Islet precursor cell (in vitro differentiated cells): ENCODE results near the gene ROR2.

ENCODE experiments used
- DNase-seq: peaks from one replicate; pipeline ENCODE4 v3.0.0-alpha.2; 2018

Gene ROR2

DNA sequence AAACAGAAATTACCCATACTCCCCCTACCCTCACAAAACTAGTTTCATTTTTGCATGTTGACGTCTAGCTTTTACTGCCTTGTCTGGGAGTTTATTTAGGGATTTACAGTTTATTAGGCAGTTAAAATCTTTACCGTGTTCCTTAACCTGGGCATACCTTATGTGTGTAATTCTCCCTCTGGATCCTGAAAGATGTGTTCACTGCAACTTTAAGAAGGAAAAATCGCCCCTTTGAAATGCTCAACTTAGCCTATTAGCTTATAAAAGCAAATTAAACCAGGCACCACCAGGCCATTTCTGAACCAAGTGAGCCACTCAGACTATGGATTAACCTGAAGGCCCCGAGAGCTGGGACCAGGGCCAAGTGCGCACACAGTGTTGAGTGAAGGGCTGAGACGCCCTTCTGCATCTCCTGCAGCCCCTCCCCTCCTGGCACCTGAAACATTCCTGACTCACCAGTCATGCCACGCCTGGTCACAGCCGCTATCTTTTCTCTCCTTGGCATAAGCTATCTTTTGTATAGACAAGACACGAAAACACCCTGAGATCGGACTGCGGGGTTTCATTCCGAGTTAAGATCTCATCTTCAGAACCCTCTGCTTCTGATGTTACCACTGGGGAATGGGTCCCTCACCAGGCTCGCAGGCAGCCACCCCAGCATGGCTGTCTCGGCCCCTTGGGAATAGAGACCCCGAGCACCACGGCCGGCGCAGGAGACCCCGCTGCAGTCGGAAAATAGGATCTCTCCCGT lies 111.9 kb downstream of the ROR2 start:
- DNase-seq = peak; percentile 55

DNA sequence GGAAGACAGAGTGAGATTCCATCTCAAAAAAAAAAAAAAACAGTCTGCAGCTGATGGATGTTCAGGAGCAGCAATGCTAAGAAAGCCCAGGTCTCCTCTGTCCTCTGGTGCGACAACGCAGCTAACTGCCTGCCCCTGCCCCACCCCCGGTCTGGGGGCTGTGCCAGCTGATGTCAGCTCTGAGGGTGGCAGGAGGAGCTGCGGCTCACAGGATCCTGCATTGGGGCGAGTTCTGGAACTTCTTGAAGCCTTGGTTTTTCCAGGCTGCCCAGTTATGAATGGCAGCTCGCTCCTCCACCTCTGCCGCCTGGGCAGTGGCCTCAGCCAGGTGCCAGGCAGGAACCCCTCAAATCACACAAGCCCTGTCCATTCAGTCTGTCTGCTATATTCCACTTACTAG lies 113.5 kb downstream of the ROR2 start:
- peak; percentile 43 for DNase-seq

DNA sequence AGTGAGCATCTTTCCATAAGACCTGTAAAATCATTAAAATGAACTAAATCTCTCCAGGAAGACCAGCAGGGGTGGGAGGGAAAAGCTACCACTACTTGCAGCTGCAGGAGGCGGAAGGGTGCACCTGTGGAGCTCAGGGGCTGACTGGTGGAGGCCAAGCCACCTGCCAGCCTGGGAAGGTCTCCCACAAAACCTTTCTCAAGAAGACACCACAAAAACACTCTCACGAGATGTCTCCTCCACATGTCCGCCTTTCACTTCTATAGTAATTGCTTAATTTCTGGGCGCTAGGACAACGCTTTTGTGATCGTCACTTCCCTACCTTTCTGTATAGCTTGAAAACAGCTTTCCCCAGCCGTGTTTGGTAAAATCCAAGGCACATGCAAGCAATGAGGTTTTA lies 114.4 kb downstream of the ROR2 start:
- no peak for DNase-seq

DNA sequence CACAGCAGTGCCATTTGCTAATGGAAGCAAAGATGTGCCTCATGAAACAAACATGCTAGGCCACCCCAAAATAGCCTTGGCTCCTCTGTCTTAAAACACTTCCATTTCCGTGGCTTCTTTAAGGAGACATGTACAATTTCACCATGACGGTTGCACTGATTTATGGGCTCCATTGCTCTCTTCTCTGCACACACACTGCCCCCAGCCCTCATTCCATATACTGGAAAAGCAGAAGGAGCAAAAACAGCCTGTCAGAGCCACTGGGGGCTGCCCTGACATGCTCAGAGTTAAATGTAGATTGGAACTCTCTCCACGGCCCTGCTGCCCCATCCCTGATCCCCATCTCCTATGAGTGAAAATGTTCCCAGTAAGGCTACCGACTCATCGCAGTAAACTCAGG lies 114.8 kb downstream of the ROR2 start:
- DNase-seq = no peak

DNA sequence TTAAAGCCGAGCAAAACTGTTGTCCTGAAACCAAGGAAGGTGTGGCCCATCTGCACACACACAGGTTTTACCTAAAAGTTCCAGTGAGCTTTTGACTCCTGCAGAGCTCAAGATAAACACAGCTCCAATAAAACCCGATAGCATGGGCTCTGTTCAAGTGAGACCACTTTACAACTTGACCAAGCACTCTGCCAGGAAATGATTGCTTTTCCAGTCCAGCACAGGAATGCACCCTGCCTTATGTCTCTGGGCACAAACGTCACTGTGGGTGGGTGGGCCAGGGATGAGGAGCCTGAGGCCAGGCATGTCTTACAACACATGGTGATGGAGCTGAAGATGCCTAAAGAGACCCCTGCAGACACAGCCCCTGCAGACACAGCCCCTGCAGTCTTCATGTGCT lies 115.3 kb downstream of the ROR2 start:
- DNase-seq = peak; percentile 56

DNA sequence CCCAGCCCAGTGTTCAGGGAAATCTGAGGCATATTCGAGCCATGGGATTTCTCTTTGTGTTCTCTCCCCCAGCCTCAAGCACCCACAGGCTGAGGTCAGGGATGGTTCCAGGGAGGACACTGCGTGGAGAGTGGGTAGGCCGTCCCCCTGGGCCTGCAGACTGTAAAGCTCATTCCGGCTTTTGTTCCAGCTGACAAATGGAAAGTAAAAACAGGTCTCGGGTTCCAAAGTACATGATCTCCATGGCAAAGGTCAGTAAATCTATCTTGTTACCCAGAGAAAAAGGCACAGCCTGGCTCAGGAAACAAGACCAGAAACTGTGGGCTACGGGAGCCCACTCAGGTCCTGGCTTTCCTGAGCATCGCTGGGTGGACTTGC lies 116.2 kb downstream of the ROR2 start:
- DNase-seq = no peak

DNA sequence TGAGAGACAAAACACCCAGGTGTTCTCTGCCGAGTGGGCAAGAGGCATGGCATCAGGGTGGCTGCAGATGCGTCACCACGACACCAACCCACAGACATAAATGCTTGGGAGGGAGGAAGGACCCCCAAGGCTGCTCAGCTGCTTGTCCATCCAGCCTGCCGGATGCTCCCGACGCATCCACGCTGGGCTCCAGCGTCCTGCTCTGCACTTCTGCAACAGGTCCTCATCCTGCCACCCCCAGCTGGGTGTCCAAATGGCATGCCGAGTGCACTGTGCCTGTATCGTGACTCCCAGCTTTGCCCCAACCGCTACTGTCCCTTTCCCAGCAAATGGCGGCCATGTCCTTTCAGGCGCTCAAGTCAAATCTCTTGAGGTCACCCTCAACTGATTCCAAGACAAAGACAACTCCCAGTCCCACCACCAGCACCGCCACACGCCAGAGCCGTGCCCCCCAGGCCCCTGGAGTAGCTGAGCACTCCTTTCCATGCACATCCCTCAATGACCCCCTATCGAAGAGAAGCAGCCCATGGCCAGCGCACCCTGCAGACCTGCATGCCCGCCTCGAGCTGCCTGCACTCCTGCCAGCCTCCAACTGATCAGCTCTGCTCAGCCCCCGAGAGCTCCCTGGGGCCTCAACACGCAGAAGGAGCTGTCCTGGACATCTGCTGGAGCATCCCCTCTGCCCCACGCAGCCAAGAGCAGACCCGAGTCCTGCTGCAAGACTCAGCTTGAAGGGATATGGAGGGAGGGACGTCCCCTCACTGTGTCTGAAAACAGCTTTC lies 116.7 kb downstream of the ROR2 start:
- DNase-seq = peak; percentile 48

DNA sequence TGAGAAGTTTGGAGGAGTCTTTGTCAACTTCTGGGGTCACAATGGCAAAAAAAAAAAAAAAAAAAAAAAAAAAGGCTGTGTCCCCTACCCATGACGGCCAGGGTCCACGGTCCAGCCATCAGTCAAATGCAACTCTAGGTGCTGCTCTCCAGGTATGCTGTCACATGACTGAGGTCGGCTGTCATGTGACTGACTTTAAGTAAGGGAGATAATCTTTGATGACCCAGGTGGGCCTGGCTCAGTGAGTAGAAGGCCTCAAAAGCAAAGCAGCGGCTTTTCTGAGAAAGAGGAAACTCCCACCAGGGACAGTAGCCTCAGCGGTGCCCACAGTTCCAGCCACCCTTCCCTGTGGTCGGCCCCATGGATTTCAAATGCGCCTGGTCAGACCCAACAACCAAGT lies 117.7 kb downstream of the ROR2 start:
- no peak for DNase-seq

DNA sequence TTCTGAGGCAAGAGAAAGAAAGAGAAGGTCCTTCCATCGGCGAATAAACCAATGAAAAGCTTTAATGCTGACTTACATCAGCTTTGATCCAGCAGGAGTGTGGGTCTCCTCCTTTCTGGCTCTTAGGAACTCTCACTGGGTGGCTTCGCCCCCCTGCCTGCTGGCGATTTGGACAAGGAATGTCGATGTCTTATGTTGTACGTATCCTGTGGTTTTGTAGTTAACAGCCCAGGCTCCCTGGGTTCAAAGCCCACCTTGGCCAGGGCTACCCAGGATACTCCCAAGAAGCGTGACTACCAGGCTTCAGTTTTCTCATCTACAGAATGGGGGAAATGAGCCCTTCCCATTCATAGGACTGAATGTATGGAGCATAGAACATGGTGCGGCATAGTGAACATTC lies 124.2 kb downstream of the ROR2 start:
- DNase-seq = peak; percentile 50

DNA sequence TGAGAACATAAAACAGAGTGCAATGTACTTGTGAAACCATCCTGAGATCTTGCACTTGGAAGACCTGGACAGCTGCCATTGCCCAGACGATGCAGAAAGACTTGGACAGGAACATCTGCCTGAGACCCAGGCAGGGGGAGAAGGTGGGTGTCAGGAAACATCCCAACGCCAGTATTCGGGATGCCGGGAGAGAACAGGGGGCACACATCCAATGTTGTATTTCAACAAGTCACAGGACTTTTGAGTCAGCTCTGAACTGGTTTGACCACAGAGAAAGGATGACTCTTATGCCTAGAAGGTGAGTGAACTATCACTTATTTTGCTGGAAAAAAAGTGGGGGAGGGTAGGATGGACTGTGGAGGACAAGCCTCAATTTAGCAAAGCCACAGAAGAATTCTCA lies 124.6 kb downstream of the ROR2 start:
- DNase-seq = peak; percentile 50

DNA sequence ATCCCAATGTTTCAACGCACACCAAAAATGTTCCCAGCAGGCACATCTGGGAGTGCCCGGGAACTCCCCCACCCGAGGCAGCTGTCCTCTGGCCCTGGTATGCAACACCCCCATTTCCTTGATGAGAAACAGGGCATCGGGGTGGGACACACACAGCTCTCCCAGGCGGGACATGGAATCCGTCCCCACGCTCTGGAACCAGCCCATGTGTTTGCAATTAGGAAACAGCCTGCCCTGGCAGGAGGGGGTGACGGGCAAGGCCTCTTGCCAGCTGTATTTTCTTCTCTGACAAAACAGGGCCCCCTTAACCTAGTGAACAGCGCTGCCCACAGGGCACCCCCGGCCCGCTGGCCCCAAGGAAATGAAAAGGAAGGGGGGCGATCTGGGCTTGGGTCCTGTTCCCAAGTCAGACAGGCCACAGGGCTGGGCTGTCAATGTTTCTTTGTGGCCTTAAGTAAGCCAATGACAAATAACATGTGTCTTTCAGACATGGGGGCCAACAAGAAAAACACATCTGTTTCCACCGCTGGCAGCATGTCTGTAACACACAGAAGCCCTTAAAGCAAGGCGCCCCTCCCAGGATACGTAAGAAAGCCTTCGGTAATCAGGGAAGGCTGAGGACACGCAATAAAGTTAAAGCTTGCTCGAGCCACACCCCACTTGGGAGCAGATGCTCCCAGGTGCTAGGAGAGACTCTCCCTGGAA lies 125.3 kb downstream of the ROR2 start:
- peak; percentile 53 for DNase-seq

DNA sequence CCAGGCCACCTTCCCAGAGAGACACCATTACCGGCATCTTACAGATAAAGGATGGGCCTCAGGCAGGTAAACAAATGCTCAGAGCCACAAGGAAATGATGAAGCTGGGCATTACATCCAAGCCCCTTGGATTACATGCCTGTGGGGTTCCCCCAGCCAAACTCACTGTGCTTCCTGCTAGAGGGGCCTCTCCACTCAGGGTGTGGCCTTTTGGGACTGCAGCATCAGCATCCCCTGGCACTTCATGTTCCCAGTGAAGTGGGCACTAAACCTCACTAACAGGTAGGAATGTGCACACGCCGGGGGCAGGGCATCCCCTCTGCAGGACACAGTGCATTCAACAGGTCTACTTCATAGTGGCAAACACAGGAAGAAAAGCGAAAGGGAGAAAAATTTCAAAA lies 125.9 kb downstream of the ROR2 start:
- no peak for DNase-seq

DNA sequence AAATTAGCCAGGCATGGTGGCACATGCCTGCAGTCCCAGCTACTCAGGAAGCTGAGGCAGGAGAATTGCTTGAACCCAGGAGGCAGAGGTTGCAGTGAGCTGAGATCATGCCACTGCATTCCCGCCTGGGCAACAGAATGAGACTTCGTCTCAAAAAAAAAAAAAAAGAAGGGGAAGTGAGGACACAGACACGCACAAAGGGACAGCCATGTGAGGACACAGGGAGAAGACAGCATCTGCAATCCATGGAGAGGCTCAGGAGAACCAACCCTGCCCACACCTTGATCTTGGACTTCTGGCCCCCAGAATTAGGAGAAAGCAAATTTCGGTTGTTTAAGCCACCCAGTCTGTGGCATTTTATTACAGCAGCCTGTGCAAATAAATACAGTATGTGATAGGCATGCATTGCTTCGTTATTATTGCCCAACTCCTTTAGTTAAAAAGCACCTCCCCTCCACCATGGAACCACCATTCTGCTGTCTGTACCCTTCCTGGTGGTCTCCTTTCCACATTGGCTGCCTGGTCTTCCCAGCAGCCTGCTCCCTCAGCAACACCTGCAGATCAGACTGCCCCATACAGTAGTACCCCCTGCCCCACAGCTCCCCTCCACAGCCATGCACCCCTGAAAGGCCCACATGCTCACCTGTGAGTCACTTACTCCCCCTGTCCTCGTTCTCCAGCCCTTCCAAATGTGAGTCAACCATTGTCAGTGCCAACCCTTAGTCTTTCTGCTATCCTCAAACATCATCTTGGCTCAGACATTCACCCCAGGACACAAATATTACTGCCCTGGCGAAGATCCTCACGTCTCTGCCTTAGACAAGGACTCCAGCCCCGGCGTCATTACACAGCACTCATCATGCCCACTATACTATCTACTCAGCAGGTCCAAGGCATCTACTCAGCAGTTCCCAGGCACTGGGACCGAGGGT lies 128.8 kb downstream of the ROR2 start:
- no peak for DNase-seq

DNA sequence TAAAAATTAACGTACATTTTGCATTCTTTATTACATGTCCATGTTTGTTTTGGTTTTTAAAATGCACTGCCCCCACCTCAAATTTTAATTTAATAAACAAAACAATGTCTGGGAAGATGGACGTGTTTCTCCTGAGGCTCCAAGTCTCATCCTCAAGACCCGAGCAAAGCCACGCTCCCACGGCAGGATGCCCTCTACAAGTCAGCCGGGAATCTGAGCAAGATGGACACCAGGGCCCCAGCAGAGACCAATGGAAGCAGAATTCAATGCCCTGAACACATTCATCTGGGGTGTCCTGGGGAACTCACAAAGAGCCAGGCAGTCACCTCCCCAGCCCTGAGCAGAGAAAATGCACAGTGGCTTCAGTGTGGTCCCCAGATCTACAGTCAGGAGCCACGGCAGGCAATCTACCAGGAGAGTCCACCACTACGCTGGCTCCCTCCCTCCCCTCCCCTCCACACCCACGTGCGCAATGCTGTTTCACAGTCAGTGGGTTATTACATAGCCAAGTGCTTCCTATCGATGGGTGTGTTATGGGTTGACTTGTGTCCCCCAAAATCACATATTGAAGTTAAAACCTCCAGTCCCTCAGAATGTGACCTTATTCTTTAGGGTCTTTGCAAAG lies 129.8 kb downstream of the ROR2 start:
- DNase-seq = no peak

DNA sequence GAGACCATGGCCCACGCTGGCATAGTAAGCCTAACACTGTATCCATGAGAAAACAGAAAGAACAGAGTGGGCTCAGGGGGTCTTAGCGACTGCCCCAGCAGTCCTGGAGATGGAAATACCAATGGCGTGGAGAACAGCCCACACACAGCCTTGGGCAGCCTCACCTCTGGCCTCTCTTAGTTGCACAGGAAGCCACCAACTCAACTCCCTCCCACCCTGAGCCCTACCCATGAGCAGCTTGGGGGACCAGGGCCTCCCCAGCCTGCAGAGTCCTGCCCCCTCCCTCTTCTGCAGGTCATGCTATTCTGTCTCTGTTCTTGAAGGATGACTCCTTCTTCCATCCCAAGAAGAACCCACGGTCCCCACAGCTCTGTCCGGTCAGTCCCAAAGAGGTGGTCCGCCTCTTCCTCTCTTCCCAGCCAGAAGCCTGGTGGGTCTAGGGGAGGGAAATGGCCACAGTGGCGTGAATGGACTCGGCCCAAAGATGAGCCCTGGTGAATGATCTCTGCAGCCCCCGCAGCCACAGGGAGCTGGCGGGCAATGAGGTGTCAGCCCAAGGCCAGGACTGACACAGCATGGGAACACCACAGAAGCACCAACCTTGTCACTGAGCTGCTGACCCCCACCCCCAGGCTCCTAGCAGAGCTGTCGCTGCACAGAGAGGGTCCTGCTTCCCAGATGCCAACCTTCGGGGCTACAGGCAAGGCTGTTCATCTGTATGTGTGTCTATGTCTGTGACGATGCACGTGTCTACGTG lies 131.2 kb downstream of the ROR2 start:
- no peak for DNase-seq

DNA sequence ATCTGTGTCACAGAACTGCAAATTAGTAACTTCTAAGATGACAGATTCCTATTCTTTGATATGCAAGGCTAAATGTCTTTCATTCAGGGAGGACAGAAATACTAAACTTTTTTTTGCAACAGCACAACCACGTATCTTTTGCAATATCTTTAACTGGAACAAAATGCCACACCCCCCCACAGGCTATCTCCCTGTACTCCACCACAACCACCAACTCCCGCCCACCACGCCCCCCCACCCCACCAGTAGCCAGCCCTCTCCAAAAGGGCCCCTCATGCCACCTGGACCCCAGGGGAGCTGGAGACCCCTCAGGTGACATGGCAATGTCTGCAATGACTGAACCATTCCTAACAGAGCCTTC lies 131.8 kb downstream of the ROR2 start:
- DNase-seq = no peak

DNA sequence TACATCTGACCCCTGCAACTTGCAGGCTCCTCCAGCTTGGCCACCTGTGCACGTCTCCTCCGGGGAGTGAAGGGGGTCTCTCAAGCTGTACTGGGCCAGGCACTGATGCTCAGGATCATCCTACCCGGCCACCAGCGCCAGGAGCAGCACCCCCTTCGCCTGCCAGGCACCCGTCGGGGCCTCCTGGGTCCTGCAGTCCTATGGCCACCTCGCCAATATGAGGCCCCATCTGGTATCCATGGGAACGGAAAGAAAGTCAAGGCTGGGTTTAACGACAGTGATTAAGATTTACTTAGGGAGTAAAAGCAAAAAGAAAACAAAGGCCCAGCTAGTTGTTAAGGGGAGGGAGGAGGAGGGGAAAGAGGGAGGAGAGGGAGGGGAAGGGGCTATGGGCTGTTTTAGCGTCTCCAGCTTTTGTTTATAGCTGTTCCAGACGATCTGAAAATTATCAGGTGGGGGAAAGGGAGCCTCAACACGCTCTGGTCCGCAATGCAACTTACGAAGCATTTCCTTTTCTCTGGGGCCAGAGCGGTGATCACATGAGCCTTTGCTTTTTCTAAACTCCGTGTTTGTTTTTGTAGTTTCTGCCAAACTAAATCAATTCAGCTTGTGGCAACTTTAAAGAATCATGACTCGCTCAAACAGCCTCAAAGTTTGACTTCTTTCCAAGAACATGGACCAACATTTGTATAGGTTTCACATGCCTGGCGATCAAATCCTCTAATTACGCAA lies 132.4 kb downstream of the ROR2 start:
- DNase-seq = peak; percentile 54

DNA sequence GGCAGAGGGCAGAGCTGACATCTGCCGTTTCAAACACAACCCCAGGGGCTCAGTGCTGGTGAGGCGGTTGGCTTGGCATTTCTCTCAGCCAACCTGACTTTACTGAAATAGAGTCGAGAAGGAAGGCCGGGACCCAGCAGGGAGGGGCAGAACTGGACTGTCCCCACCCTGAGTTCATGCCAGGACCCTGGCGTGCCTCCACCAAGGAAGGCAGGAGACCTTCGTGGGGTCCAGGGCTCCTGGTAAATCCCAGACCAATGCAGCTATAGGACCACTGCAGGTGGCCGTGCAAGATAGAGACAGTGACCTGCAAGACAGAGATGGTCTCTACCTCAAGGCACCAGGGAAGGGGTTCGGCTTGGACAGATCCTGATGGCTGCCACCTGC lies 132.9 kb downstream of the ROR2 start:
- peak; percentile 42 for DNase-seq

DNA sequence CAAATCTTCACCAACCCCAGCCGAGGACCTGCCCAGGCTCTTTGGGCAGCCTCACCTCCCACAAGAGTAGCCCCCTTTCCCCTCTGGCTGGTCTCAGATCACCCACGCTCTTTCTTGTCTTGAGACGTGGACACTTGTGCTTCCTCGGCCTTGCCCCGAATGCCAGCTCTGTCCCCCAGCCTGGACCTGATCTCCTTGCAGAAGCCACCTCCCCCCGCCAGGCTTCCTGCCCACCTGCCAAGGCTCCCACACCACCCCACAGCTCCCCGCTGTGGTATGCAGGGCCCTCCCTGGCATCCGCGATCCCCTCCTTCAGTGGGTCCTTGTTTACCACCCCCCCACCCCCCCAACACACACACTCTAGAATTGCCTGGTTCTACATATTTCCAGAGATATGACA lies 133.7 kb downstream of the ROR2 start:
- DNase-seq = no peak

DNA sequence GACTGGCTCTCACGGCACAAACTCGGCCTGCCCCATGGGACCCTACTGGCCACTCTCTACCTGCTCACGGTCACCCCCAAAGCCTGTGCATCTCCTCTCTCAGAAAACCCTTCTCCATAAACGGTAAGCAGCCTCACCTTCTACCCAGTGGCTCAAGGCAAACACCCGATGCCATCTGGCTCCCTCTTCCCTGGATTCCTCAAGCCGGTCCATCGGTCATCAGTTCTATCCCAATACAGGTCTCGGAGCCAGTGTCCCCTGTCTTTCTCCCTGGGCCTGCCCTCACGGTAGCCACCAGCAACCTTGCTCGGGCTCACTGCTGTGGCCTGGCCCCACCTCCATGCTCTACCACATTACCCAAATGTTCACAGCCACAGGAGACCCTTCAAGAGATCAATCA lies 134.1 kb downstream of the ROR2 start:
- peak; percentile 50 for DNase-seq

DNA sequence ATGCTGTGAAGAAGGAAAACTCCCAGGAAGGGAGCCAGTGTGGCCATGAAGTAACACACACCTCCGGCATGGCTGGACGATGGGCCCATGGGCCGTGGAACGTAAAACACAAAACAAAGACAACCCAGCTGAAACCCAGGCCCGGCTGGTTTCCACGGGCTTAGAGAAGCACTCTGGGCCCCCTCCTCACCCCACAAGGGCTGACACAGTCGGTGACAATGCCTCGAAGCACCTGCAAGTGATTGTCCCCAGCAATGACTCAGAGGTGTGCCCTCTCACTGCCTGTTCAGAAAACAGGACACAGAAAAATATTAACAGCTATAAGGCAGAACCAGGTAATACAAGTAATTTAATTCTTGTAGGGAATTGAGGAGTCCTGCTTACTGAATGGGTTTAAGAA lies 135.3 kb downstream of the ROR2 start:
- DNase-seq = peak; percentile 39
